ENCODE results near the gene SKOR2.
"Not testable (repeated sequence)": the region's sequence is repeated elsewhere in the genome, so short reads cannot be mapped to it uniquely, and the experiment has no call there.

Gene SKOR2

DNA sequence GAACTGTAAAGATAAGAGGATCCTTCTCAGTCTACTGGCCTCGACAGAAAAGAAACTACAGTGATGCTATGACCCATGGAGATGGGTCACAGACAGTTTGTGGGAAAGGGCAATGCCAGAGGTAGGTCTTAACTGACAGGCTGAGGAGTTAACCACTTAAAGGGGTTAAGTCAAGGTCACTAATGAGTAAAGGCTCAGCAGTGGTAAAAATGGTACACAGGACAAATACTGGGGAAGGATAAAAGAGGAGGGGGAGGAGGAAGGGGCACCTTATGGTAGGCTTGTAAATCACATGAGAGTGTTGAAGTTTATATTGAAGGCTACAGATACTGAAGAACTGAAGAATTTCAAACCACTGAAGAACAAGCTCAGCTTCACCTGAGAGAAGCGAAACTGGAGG, 85.2 kb downstream of the SKOR2 start:
- TF ChIP-seq, protein P1, sequence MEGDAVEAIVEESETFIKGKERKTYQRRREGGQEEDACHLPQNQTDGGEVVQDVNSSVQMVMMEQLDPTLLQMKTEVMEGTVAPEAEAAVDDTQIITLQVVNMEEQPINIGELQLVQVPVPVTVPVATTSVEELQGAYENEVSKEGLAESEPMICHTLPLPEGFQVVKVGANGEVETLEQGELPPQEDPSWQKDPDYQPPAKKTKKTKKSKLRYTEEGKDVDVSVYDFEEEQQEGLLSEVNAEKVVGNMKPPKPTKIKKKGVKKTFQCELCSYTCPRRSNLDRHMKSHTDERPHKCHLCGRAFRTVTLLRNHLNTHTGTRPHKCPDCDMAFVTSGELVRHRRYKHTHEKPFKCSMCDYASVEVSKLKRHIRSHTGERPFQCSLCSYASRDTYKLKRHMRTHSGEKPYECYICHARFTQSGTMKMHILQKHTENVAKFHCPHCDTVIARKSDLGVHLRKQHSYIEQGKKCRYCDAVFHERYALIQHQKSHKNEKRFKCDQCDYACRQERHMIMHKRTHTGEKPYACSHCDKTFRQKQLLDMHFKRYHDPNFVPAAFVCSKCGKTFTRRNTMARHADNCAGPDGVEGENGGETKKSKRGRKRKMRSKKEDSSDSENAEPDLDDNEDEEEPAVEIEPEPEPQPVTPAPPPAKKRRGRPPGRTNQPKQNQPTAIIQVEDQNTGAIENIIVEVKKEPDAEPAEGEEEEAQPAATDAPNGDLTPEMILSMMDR (IDR thresholded peaks at IDR 0.05; ENCODE audit: poor library complexity, severe bottlenecking) = no peak
- DNase-seq (ENCODE audit: low spot score) = no peak
- ATAC-seq (ENCODE audit: low read depth) = no peak
- peaks cover 13% of the 10 kb centered on the region for H3K4me1 ChIP-seq (ENCODE audit: insufficient read depth, poor library complexity, severe bottlenecking)
- H3K9me3 ChIP-seq (ENCODE audit: severe bottlenecking) = no peaks in the 10 kb centered on the region
- H3K27ac ChIP-seq (ENCODE audit: poor library complexity, severe bottlenecking) = no peak overlapping the region
- peaks cover 22% of the 10 kb centered on the region for H3K36me3 ChIP-seq (ENCODE audit: low read depth)
- no peak overlapping the region for H3K4me3 ChIP-seq (ENCODE audit: severe bottlenecking)
- no peaks in the 10 kb centered on the region for H3K27me3 ChIP-seq (ENCODE audit: insufficient read depth, poor library complexity, severe bottlenecking)

DNA sequence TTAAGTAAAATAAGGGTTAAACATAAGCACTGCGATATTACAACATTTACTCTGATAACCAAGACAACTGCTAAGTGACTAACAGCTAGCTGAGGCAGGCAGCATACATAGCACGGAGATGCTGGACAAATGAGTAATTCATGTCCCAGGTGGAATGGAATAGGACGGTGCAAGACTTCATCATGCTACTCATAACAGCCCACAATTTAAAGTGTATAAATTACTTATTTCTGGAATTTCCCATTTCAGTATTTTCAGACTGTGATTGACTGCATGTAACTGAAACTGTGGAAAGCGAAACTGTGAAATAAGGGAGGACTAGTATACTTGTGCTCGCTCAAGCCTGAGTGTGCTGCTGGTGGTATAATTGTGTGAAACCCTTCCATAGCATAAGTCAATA, 88.2 kb downstream of the SKOR2 start:
- peaks cover 13% of the 10 kb centered on the region for H3K4me1 ChIP-seq (ENCODE audit: insufficient read depth, poor library complexity, severe bottlenecking)
- H3K4me3 ChIP-seq (ENCODE audit: severe bottlenecking) = no peak overlapping the region
- H3K36me3 ChIP-seq (ENCODE audit: low read depth) = peaks cover 3% of the 10 kb centered on the region
- H3K9me3 ChIP-seq (ENCODE audit: severe bottlenecking) = no peaks in the 10 kb centered on the region
- H3K27ac ChIP-seq (ENCODE audit: poor library complexity, severe bottlenecking) = no peak overlapping the region
- DNase-seq (ENCODE audit: low spot score) (no peak), ATAC-seq (ENCODE audit: low read depth) (peak; percentile 99)
- TF ChIP-seq, protein P1 (IDR thresholded peaks at IDR 0.05; ENCODE audit: poor library complexity, severe bottlenecking) = no peak
- H3K27me3 ChIP-seq (ENCODE audit: insufficient read depth, poor library complexity, severe bottlenecking) = no peaks in the 10 kb centered on the region

GRCh38 chr18:47160256-47160655, 91.2 kb downstream of the SKOR2 start:
- Histone ChIP-seq H3K4me1 (ENCODE audit: insufficient read depth, poor library complexity, severe bottlenecking) (peaks cover 13% of the 10 kb centered on the region), H3K36me3 (ENCODE audit: low read depth) (peaks cover 13% of the 10 kb centered on the region), H3K4me3 (ENCODE audit: severe bottlenecking) (no peak overlapping the region), H3K9me3 (ENCODE audit: severe bottlenecking) (no peaks in the 10 kb centered on the region), H3K27me3 (ENCODE audit: insufficient read depth, poor library complexity, severe bottlenecking) (no peaks in the 10 kb centered on the region), H3K27ac (ENCODE audit: poor library complexity, severe bottlenecking) (no peak overlapping the region)
- TF ChIP-seq, protein P1 (IDR thresholded peaks at IDR 0.05; ENCODE audit: poor library complexity, severe bottlenecking) = no peak
- DNase-seq (ENCODE audit: low spot score) (no peak), ATAC-seq (ENCODE audit: low read depth) (no peak)

DNA sequence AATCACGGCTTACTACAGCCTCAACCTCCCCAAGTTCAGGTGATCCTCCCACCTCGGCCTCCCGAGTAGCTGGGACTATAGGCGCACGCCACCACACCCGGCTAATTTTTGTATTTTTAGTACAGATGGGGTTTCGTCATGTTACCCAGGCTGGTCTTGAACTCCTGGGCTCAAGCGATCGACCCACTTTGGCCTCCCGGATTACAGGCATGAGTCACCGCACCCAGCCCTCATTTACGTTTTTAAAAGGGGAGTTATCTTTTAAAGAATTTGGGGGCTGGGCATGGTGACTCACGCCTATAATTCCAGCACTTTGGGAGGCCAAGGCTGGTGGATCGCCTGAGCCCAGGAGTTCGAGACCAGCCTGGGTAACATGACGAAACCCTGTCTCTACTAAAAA, 93.1 kb downstream of the SKOR2 start:
- not testable (repeated sequence) for H3K4me3 ChIP-seq (ENCODE audit: severe bottlenecking); H3K9me3 ChIP-seq (ENCODE audit: severe bottlenecking); DNase-seq (ENCODE audit: low spot score); H3K4me1 ChIP-seq (ENCODE audit: insufficient read depth, poor library complexity, severe bottlenecking); H3K27me3 ChIP-seq (ENCODE audit: insufficient read depth, poor library complexity, severe bottlenecking); H3K27ac ChIP-seq (ENCODE audit: poor library complexity, severe bottlenecking); ATAC-seq (ENCODE audit: low read depth)
- H3K36me3 ChIP-seq (ENCODE audit: low read depth) = peaks cover 17% of the 10 kb centered on the region
